ENCODE data around the gene GPC5. TPM values are rescaled to one million over a fixed set of nuclear protein-coding genes. Genes with fewer than 3 reads are reported as not detected.
A peak's percentile ranks its signal among the peaks of the same experiment; 100 is the strongest.

Gene GPC5
- total RNA-seq, 1 donor, result not detected

DNA sequence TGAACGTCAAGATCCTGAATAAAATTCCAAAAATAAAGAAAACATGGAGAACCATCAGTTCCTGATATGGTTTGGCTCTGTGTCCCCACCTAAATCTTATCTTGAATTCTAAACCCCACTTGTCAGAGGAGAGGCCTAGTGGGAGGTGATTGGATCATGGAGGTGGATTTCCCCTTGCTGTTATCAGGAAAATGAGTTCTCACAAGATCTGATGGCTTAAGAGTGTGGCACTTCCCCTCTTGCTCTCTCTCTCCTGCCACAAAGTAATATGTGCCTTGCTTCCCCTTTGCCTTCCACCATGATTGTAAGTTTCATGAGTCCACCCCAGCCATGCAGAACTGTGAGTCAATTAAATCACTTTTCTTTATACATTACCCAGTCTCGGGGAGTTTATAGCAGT, 827.4 kb downstream of the GPC5 start:
- TF ChIP-seq, protein P1, sequence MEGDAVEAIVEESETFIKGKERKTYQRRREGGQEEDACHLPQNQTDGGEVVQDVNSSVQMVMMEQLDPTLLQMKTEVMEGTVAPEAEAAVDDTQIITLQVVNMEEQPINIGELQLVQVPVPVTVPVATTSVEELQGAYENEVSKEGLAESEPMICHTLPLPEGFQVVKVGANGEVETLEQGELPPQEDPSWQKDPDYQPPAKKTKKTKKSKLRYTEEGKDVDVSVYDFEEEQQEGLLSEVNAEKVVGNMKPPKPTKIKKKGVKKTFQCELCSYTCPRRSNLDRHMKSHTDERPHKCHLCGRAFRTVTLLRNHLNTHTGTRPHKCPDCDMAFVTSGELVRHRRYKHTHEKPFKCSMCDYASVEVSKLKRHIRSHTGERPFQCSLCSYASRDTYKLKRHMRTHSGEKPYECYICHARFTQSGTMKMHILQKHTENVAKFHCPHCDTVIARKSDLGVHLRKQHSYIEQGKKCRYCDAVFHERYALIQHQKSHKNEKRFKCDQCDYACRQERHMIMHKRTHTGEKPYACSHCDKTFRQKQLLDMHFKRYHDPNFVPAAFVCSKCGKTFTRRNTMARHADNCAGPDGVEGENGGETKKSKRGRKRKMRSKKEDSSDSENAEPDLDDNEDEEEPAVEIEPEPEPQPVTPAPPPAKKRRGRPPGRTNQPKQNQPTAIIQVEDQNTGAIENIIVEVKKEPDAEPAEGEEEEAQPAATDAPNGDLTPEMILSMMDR (IDR thresholded peaks at IDR 0.05; ENCODE audit: insufficient read depth, low read depth, low read length), result no peak
- no peak overlapping the region for H3K4me3 ChIP-seq (ENCODE audit: low read depth, low read length)
- DNase-seq (ENCODE audit: low read depth), result no peak

DNA sequence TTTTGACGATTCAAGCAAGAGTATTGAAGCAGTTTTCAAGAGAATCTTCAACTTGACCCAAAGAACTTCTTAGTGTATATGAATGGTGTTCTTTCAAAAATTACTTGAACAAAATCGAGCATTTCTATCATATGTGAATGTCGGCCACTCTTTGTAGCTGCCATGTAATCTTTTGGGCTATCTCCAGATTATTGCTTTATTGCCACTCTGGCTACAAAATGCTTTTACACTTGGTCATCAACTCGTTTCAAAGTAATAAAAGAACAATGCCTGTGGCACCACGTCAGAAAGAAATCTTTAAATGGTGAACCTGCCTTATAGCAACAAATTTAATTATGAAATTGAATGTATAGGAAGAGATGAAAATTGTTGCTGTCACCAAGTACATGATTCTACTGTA, 834.5 kb downstream of the GPC5 start:
- no peak for DNase-seq (ENCODE audit: low read depth)
- H3K4me3 ChIP-seq (ENCODE audit: low read depth, low read length), result no peak overlapping the region
- TF ChIP-seq, protein P1 (IDR thresholded peaks at IDR 0.05; ENCODE audit: insufficient read depth, low read depth, low read length), result no peak

DNA sequence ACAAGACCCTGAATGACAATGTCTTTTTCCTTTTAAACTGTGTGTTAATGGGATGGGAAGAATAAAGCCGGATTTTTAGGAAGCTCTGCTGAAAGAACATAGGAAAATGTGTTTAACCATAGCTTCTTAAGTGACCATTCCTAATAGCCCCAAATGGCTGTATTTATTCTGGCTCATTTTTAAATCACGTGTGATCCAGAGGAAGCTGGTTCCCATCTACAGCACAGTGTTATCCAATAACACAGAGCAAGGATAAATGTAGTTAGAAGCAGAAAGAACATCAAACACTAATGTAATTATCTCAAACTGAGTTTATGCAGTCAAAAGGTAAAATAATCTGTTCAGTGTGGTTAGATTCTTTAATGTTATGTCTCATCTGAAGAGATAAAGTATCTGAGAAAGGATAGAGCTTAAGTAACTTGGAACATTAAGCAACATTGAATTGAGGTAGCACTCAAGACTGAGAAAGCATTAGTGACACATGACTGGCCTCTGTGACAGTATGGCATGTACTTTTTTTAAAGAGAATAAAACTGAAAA, 853.3 kb downstream of the GPC5 start:
- no peak for DNase-seq (ENCODE audit: low read depth)
- TF ChIP-seq, protein P1 (IDR thresholded peaks at IDR 0.05; ENCODE audit: insufficient read depth, low read depth, low read length), result no peak
- H3K4me3 ChIP-seq (ENCODE audit: low read depth, low read length), result no peak overlapping the region

DNA sequence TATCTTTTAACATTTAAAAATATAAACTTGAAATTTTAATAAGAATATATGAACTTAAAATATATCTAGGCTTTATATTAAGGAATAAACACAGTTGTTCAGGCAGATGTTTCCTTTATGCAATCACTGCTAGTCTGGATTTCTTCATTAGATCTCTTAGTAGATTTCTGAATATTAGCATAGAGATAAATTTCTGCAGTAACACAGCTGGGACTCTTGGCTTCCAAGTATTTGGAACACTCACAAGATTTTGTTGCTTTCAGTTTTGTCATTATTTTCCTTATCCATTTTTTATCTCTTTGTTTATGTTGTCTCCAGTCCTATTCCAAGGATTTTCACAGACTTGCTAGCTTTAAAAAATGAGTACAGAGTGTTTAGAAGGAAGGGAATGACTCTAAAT, 857.1 kb downstream of the GPC5 start:
- TF ChIP-seq, protein P1 (IDR thresholded peaks at IDR 0.05; ENCODE audit: insufficient read depth, low read depth, low read length), result no peak
- DNase-seq (ENCODE audit: low read depth), result peak; percentile 3
- H3K4me3 ChIP-seq (ENCODE audit: low read depth, low read length), result no peak overlapping the region

DNA sequence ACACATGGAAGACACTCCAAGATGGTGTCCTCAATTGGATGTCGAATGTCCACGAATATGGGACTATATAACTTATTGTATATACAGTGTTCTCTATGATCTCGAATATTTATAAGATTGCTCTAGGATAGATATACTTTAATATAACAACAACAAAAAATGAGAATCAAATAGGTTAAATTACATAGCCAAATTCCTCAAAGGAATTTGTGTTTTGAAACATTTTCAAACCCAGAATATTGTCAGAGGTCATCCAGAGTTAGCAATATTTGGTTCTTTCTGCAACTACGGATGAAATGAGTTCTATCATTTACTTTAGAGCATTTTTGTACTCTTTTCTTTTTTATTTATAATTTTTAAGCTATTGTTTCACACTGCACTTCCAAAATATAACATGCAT, 857.8 kb downstream of the GPC5 start:
- no peak for DNase-seq (ENCODE audit: low read depth)
- TF ChIP-seq, protein P1 (IDR thresholded peaks at IDR 0.05; ENCODE audit: insufficient read depth, low read depth, low read length), result no peak
- H3K4me3 ChIP-seq (ENCODE audit: low read depth, low read length), result no peak overlapping the region

DNA sequence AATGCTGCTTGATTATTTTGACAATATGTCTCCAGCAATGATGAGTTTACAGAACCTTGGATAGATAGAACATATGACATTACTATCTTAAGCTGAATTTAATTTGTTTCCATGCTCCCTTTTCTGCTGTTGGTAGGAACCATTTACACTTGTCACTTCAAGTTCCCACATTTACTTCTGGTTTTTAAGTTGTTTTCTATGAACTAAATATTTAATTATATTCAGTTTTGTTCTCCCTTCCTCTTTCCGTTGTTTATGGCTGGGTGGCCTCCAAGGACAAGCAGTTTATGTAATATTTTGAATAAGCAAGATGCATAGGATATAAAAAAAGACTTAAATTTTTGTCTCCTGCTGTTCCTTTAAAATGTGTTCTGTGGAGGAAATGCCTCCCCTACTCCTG, 860.6 kb downstream of the GPC5 start:
- TF ChIP-seq, protein P1 (IDR thresholded peaks at IDR 0.05; ENCODE audit: insufficient read depth, low read depth, low read length), result no peak
- no peak for DNase-seq (ENCODE audit: low read depth)
- H3K4me3 ChIP-seq (ENCODE audit: low read depth, low read length), result no peak overlapping the region

DNA sequence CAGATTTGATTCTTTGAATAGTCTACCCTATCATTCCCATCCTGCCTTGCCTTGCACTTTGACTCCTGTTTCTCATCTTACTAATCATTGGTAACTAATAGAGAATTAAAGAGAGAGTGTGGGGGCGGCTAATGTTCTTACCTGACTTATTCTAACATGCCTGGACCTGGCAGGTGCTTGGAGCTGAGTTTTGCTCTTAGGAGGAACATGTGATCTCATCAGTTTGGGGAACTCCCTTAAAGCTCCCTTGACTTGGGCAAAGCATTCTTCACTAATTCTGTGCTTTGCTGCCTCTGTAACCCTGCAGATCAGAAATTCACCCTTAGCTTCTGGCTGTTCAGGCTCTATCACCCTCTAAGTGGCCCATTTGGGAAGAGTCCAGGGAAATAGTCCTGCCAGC, 861.1 kb downstream of the GPC5 start:
- no peak overlapping the region for H3K4me3 ChIP-seq (ENCODE audit: low read depth, low read length)
- TF ChIP-seq, protein P1 (IDR thresholded peaks at IDR 0.05; ENCODE audit: insufficient read depth, low read depth, low read length), result no peak
- no peak for DNase-seq (ENCODE audit: low read depth)
